ENCODE measurements around the gene PRTN3. TPM values are rescaled to one million over a fixed set of nuclear protein-coding genes. Genes with fewer than 3 reads are reported as not detected.

PRTN3 gene
- total RNA-seq, 6 experiments from 2014 or later, result 2.3 to 2.9 TPM; not detected in 4

DNA sequence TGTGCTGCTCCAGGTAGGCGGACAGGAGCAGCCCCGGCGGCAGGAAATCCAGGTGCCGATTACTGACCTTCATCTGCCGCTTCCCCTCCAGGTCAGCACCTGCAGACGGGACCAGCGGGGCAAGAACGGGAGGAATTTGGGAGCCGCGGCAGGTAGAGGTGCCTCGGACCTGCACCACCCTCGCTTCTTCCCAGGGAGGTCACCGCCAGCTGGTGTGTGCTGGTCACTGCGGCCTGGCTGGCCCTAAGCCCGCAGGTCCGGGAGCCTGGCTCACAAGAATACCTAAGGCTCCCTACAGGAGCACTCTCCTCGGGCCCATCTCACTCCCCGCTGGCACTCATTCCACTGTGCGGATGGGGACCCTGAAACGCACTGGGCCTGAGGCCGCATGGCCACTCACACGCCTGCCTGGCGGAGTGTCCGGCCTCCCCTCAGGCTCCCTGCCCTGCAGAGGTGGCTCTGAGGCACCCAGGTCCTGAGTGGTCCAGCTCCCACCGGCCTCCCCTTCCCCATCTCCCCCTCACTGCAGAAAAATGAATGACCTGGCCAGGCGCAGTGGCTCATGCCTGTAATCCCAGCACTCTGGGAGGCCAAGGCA, 56.7 kb downstream of the PRTN3 start:
- intact Hi-C loops (cut with DNase I), result no loop called here
- no peak overlapping the region for H3K4me3 ChIP-seq
- H3K4me1 ChIP-seq, result peaks cover 0 to 8% (median 0%) of the 10 kb centered on the region in 4 donors
- no peaks in the 10 kb centered on the region for H3K9me3 ChIP-seq
- no peak for TF ChIP-seq POLR2A (IDR thresholded peaks at IDR 0.05)
- TF ChIP-seq, protein P1, sequence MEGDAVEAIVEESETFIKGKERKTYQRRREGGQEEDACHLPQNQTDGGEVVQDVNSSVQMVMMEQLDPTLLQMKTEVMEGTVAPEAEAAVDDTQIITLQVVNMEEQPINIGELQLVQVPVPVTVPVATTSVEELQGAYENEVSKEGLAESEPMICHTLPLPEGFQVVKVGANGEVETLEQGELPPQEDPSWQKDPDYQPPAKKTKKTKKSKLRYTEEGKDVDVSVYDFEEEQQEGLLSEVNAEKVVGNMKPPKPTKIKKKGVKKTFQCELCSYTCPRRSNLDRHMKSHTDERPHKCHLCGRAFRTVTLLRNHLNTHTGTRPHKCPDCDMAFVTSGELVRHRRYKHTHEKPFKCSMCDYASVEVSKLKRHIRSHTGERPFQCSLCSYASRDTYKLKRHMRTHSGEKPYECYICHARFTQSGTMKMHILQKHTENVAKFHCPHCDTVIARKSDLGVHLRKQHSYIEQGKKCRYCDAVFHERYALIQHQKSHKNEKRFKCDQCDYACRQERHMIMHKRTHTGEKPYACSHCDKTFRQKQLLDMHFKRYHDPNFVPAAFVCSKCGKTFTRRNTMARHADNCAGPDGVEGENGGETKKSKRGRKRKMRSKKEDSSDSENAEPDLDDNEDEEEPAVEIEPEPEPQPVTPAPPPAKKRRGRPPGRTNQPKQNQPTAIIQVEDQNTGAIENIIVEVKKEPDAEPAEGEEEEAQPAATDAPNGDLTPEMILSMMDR (IDR thresholded peaks at IDR 0.05), result no peak
- peaks cover 0 to 6% (median 0%) of the 10 kb centered on the region in 4 donors for H3K36me3 ChIP-seq
- WGBS (ENCODE audit: insufficient coverage, low coverage, low lambda C conversion rate, missing lambda C conversion rate), result 87% methylated on average over 8 of the region's 26 CpGs
- ATAC-seq (no peak), DNase-seq (no peak)
- no peaks in the 10 kb centered on the region for H3K27me3 ChIP-seq
- H3K27ac ChIP-seq, result no peak overlapping the region

MicroRNAs within 50 kb of the gene (microRNA counts, 767-probe panel; counts per million panel counts)
- microRNA hsa-miR-3187-3p, result 237 counts per million

Small RNA genes lying within 50 kb of the gene (microRNA-seq; reads per million reads assigned to microRNA genes)
- 2.6 to 4.9 reads per million in 2 donors for gene MIR3187
- 0.87 to 1.9 reads per million in 2 donors for gene MIR4745

Small RNA genes lying within 50 kb of the gene (small RNA-seq; reads per million reads assigned to genes)
- gene MIR3187 (0 reads per million in 2 experiments), gene RNU6-9 (0 to 0.10 reads per million in 2 experiments)

Other genes with a start within 250 kb of the PRTN3 start
- gene POLRMT, start 207.5 kb upstream of the PRTN3 start, total RNA-seq, result 10 to 100 TPM; 25.9 to 42.9 (median 33.3) TPM
- gene FGF22, start 201.1 kb upstream of the PRTN3 start, total RNA-seq, result under 1 TPM in 1 of 6 experiments, not detected in 5; 0.15 TPM
- 10 to 100 TPM; 18.3 to 85.0 (median 28.8) TPM for gene RNF126, start 177.8 kb upstream of the PRTN3 start, total RNA-seq
- gene FSTL3, start 164.6 kb upstream of the PRTN3 start, total RNA-seq, result 10 to 100 TPM in 3 of 6 experiments, 1 to 10 TPM in 3; 4.2 to 18.7 (median 10.4) TPM
- gene PRSS57, start 145.5 kb upstream of the PRTN3 start, total RNA-seq, result under 1 TPM in 1 of 6 experiments, not detected in 5; 0.20 TPM
- 10 to 100 TPM in 2 of 6 experiments, 1 to 10 TPM in 4; 4.6 to 12.7 (median 7.1) TPM for gene PALM, start 132.1 kb upstream of the PRTN3 start, total RNA-seq
- gene MISP, start 89.9 kb upstream of the PRTN3 start, total RNA-seq, result under 1 TPM in 1 of 6 experiments, not detected in 5; 0.09 TPM
- gene PTBP1, start 43.5 kb upstream of the PRTN3 start, total RNA-seq, result 100 to 1,000 TPM in 5 of 6 experiments, 10 to 100 TPM in 1; 91.1 to 150 (median 129) TPM
- not detected for gene PLPPR3, start 19.0 kb upstream of the PRTN3 start, total RNA-seq
- gene AZU1, start 13.2 kb upstream of the PRTN3 start, total RNA-seq, result 1 to 10 TPM in 2 of 6 experiments, under 1 TPM in 1, not detected in 3; 0.15 to 3.6 (median 1.8) TPM
- gene ELANE, start 11.3 kb downstream of the PRTN3 start, total RNA-seq, result 1 to 10 TPM in 2 of 6 experiments, under 1 TPM in 1, not detected in 3; 0.59 to 4.2 (median 3.3) TPM
- 1 to 10 TPM; 3.5 to 9.6 (median 7.8) TPM for gene CFD, start 18.7 kb downstream of the PRTN3 start, total RNA-seq
- gene MED16, start 52.2 kb downstream of the PRTN3 start, total RNA-seq, result 10 to 100 TPM; 32.0 to 35.7 (median 33.3) TPM
- not detected for gene RNU6-9, start 52.5 kb downstream of the PRTN3 start, total RNA-seq
- gene R3HDM4, start 72.2 kb downstream of the PRTN3 start, total RNA-seq, result 10 to 100 TPM; 14.5 to 28.2 (median 20.5) TPM
- gene KISS1R, start 76.3 kb downstream of the PRTN3 start, total RNA-seq, result under 1 TPM in 1 of 6 experiments, not detected in 5; 0.47 TPM
- 1 to 10 TPM in 5 of 6 experiments, under 1 TPM in 1; 0.74 to 5.3 (median 1.9) TPM for gene ARID3A, start 85.0 kb downstream of the PRTN3 start, total RNA-seq
- gene WDR18, start 143.3 kb downstream of the PRTN3 start, total RNA-seq, result 10 to 100 TPM; 19.0 to 56.2 (median 29.7) TPM
- under 1 TPM in 1 of 6 experiments, not detected in 5; 0.06 TPM for gene GRIN3B, start 159.4 kb downstream of the PRTN3 start, total RNA-seq
- 100 to 1,000 TPM in 2 of 6 experiments, 10 to 100 TPM in 4; 82.6 to 180 (median 93.2) TPM for gene TMEM259, start 180.1 kb downstream of the PRTN3 start, total RNA-seq
- gene RNU6-2, start 180.5 kb downstream of the PRTN3 start, total RNA-seq, result not detected
- gene CNN2, start 185.6 kb downstream of the PRTN3 start, total RNA-seq, result 10 to 100 TPM; 16.4 to 53.8 (median 22.2) TPM
- gene ABCA7, start 199.1 kb downstream of the PRTN3 start, total RNA-seq, result 10 to 100 TPM in 3 of 6 experiments, 1 to 10 TPM in 3; 4.8 to 14.6 (median 9.1) TPM
- gene ARHGAP45, start 226.2 kb downstream of the PRTN3 start, total RNA-seq, result 1 to 10 TPM; 4.2 to 10.0 (median 7.3) TPM